ENCODE data around the gene BRICD5. TPM values are rescaled to one million over a fixed set of nuclear protein-coding genes. Genes with fewer than 3 reads are reported as not detected.

The BRICD5 gene
- total and polyA plus RNA-seq, 8 donors, result 2.9 to 15.3 (median 5.1) TPM

DNA sequence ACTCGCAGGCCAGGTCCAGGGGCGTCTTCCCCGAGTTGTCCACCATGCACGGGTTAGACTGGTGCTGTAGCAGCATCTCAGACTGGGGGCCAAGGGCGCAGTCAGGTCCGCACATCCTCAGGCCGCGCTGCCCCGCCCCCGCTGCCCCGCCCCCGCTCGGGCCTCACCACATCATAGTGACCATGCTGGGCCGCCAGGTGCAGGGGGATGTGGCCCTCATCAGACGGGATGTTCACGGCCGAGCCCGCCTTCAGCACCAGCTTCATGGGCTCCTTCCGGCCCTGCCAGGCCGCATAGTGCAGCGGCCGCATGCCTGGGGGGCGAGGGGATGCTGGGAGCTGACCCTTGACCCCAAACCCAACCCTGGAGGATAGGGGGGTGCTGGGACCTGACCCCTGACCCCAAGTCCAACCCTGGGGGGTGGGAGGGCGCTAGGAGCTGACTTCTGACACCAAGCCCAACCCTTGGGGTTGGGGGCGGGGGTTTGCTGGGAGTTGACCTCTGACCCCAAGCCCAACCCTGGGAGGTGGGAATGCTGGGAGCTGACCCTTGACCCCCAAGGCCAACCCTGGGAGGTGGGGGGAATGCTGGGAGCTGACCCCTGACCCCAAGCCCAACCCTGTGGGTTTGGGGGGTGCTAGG, 21.3 kb downstream of the BRICD5 start:
- no peak overlapping the region for H3K4me3 ChIP-seq
- ATAC-seq, result no peak
- no peaks in the 10 kb centered on the region for H3K4me1 ChIP-seq
- H3K27ac ChIP-seq, result no peak overlapping the region
- no peaks in the 10 kb centered on the region for H3K9me3 ChIP-seq
- intact Hi-C loops (cut with DNase I), result no loop called here
- TF ChIP-seq, protein P1, sequence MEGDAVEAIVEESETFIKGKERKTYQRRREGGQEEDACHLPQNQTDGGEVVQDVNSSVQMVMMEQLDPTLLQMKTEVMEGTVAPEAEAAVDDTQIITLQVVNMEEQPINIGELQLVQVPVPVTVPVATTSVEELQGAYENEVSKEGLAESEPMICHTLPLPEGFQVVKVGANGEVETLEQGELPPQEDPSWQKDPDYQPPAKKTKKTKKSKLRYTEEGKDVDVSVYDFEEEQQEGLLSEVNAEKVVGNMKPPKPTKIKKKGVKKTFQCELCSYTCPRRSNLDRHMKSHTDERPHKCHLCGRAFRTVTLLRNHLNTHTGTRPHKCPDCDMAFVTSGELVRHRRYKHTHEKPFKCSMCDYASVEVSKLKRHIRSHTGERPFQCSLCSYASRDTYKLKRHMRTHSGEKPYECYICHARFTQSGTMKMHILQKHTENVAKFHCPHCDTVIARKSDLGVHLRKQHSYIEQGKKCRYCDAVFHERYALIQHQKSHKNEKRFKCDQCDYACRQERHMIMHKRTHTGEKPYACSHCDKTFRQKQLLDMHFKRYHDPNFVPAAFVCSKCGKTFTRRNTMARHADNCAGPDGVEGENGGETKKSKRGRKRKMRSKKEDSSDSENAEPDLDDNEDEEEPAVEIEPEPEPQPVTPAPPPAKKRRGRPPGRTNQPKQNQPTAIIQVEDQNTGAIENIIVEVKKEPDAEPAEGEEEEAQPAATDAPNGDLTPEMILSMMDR (IDR thresholded peaks at IDR 0.05), result no peak
- no peaks in the 10 kb centered on the region for H3K36me3 ChIP-seq
- no peak for DNase-seq
- peaks cover 1 to 12% of the 10 kb centered on the region in 2 donors for H3K27me3 ChIP-seq

DNA sequence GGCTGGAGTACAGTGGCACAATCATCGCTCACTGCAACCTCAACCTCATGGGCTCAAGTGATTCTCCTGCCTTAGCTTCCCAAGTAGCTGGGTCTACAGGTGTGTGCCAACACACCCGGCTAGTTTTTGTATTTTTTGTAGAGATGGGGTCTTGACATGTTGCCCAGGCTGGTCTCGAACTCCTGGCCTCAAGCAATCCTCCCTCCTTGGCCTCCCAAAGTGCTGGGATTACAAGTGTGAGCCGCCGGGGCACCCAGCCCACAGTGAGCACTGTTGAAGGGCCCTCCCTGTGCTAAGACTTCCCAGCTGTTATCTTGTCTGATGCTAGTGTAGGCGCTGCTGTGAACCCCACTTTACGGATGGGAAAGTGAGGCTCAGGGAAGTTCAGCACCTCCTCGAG, 22.3 kb downstream of the BRICD5 start:
- Histone ChIP-seq H3K4me3 (no peak overlapping the region), H3K27ac (no peak overlapping the region), H3K27me3 (peaks cover 0 to 2% of the 10 kb centered on the region in 2 donors), H3K36me3 (no peaks in the 10 kb centered on the region), H3K4me1 (no peaks in the 10 kb centered on the region), H3K9me3 (no peaks in the 10 kb centered on the region)
- ATAC-seq, result no peak
- DNase-seq, result no peak
- TF ChIP-seq, protein P1 (IDR thresholded peaks at IDR 0.05), result no peak
- intact Hi-C loops (cut with DNase I), result no loop called here

DNA sequence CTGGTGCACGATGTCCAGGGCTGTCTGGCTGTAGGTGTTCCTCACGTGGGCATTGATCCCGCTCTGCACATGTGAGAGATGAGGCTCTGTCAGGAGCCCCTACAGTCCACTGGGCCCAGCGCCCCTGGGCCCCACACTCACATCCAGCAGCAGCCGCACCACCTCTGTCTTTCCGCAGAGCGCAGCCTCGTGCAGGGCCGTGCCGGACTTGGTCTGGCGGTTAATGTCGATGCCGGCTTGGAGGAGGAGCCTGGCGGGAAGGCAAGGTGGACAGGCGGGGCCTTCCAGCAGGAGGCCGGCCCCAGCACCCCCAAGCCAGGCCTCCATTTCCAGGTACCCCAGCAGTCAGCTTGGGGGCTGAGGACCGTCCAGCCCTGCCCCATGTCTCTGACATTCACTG, 23.5 kb downstream of the BRICD5 start:
- no peaks in the 10 kb centered on the region for H3K9me3 ChIP-seq
- no peak for DNase-seq
- H3K27me3 ChIP-seq, result no peaks in the 10 kb centered on the region
- H3K4me1 ChIP-seq, result no peaks in the 10 kb centered on the region
- no peak for ATAC-seq
- TF ChIP-seq, protein P1 (IDR thresholded peaks at IDR 0.05), result no peak
- no peaks in the 10 kb centered on the region for H3K36me3 ChIP-seq
- H3K27ac ChIP-seq, result no peak overlapping the region
- intact Hi-C loops (cut with DNase I), result no loop called here
- H3K4me3 ChIP-seq, result no peak overlapping the region

DNA sequence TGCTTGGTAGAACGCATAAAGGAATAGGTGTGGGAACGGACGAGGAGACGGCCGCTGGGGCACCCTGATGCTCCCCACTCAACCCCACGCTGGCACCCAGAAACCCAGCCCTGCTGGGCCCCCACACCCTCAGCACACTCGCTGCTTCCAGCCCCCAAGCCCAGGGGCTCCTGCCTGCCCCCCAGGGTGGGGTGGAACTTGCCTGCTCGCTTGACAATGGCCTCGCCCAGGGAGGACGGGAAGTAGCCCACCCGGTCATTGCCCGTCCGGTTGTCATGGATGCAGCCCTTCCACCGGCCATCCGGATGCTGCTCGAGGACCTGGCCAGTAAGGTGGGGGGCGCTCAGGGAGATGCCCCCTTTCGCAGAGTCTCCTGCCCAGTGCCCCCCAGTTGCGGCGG, 24.2 kb downstream of the BRICD5 start:
- ATAC-seq (no peak), DNase-seq (no peak)
- intact Hi-C loops (cut with DNase I), result no loop called here
- Histone ChIP-seq H3K27ac (no peak overlapping the region), H3K36me3 (no peaks in the 10 kb centered on the region), H3K4me3 (no peak overlapping the region), H3K9me3 (no peaks in the 10 kb centered on the region), H3K4me1 (no peaks in the 10 kb centered on the region), H3K27me3 (no peaks in the 10 kb centered on the region)
- TF ChIP-seq, protein P1 (IDR thresholded peaks at IDR 0.05), result no peak

DNA sequence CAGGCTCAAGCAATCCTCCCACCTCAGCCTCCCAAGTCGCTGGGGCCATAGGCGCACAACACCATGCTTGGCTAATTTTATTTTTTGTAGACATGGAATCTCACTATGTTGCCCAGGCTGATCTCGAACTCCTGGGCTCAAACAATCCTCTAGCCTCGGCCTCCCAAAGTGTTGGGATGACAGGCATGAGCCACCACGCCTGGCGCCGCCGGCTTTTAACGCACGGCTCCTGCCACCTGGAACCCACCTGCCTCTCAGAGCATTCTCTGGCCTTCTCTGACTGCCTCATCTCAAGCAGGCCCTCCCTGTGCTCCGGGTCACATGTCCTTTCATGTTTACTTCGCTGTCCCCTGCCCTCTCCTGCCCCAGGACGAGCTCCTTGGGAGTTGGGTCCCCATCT, 24.6 kb downstream of the BRICD5 start:
- no peak for ATAC-seq
- TF ChIP-seq, protein P1 (IDR thresholded peaks at IDR 0.05), result no peak
- Histone ChIP-seq H3K9me3 (no peaks in the 10 kb centered on the region), H3K27ac (no peak overlapping the region), H3K4me3 (no peak overlapping the region), H3K36me3 (no peaks in the 10 kb centered on the region), H3K4me1 (no peaks in the 10 kb centered on the region), H3K27me3 (no peaks in the 10 kb centered on the region)
- intact Hi-C loops (cut with DNase I), result no loop called here
- no peak for DNase-seq
